ENCODE results near the gene RBM4. TPM values are rescaled to one million over a fixed set of nuclear protein-coding genes. Genes with fewer than 3 reads are reported as not detected.

The RBM4 gene
- total and polyA plus RNA-seq, 9 of the 15 experiments (the other 6 are each of a cell fraction or from before 2014, with no cell fraction given) = 81.6 to 233 (median 122) TPM

DNA sequence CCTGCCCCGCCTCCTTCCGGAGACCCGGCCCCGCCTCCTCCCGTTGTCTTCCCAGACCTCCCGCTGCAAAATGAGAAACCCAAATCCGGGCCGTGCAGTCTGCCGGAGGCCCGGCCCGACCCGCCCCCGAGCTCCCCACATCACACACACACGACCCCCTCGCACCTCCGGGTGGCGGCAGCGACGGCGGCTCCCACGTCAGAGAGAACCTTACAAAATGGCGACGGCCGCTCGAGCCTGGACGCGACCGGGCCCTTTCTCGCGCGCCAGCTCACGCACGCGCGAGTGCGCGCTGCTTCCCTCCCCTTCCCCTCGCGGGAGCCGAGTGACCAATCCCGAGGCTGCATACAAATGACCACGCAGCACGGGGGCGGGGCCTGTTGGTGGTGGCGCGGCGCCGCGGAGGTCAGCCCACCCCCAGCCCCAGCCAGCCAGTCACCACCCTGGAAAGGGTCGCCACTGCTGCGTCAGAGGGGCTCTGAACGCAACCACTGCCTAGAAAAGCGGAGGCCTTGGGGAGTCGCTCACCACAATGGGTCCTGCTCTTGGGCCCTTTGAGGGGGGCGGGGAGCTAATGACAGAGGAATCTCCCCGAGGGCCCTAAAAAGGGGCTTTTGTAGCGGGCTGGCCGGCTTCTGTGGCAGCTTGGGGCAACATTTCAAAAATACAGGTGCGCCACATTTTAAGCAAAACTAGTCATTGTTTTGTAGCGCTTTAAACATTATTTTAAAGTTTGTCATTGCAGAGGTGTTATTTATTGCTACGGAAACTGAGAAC, 39.3 kb downstream of the RBM4 start, which contains the start of gene RBM4B (continued):
- TF ChIP-seq, protein P1, sequence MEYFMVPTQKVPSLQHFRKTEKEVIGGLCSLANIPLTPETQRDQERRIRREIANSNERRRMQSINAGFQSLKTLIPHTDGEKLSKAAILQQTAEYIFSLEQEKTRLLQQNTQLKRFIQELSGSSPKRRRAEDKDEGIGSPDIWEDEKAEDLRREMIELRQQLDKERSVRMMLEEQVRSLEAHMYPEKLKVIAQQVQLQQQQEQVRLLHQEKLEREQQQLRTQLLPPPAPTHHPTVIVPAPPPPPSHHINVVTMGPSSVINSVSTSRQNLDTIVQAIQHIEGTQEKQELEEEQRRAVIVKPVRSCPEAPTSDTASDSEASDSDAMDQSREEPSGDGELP (CRISPR knock-in tag; IDR thresholded peaks at IDR 0.05; ENCODE audit: borderline replicate concordance) = 0 out of 2 replicates have a peak, but pooled peaks have one; percentile 59
- TF ChIP-seq, protein P2, sequence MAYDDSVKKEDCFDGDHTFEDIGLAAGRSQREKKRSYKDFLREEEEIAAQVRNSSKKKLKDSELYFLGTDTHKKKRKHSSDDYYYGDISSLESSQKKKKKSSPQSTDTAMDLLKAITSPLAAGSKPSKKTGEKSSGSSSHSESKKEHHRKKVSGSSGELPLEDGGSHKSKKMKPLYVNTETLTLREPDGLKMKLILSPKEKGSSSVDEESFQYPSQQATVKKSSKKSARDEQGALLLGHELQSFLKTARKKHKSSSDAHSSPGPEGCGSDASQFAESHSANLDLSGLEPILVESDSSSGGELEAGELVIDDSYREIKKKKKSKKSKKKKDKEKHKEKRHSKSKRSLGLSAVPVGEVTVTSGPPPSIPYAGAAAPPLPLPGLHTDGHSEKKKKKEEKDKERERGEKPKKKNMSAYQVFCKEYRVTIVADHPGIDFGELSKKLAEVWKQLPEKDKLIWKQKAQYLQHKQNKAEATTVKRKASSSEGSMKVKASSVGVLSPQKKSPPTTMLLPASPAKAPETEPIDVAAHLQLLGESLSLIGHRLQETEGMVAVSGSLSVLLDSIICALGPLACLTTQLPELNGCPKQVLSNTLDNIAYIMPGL (CRISPR knock-in tag; IDR thresholded peaks at IDR 0.05) = peak; percentile 13; the same call in 1 of the 2 replicates
- TF ChIP-seq PHF20 (IDR thresholded peaks at IDR 0.05; ENCODE audit: partially characterized antibody) = peak; percentile 75
- no peak for TF ChIP-seq IFI16 (CRISPR knock-in tag; IDR thresholded peaks at IDR 0.05)
- TF ChIP-seq, protein P3, sequence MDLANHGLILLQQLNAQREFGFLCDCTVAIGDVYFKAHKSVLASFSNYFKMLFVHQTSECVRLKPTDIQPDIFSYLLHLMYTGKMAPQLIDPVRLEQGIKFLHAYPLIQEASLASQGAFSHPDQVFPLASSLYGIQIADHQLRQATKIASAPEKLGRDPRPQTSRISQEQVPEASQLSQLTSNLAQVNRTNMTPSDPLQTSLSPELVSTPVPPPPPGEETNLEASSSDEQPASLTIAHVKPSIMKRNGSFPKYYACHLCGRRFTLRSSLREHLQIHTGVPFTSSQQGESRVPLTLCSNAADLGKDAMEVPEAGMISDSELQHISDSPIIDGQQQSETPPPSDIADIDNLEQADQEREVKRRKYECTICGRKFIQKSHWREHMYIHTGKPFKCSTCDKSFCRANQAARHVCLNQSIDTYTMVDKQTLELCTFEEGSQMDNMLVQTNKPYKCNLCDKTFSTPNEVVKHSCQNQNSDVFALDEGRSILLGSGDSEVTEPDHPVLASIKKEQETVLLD (IDR thresholded peaks at IDR 0.05) = peak; percentile 86
- no peak for TF ChIP-seq ZNF184 (CRISPR knock-in tag; IDR thresholded peaks at IDR 0.05)
- TF ChIP-seq MYC (IDR thresholded peaks at IDR 0.05; ENCODE audit: low read depth, low read length) = peak; percentile 93
- TF ChIP-seq MYC (CRISPR knock-in tag; IDR thresholded peaks at IDR 0.05; ENCODE audit: borderline replicate concordance, low read depth) = no peak
- TF ChIP-seq, protein P4, sequence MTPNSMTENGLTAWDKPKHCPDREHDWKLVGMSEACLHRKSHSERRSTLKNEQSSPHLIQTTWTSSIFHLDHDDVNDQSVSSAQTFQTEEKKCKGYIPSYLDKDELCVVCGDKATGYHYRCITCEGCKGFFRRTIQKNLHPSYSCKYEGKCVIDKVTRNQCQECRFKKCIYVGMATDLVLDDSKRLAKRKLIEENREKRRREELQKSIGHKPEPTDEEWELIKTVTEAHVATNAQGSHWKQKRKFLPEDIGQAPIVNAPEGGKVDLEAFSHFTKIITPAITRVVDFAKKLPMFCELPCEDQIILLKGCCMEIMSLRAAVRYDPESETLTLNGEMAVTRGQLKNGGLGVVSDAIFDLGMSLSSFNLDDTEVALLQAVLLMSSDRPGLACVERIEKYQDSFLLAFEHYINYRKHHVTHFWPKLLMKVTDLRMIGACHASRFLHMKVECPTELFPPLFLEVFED (CRISPR knock-in tag; conservative IDR thresholded peaks at IDR 0.05) = 0 out of 2 replicates have a peak, but pooled peaks have one; percentile 33
- peak; percentile 80 for TF ChIP-seq RB1 (IDR thresholded peaks at IDR 0.05; ENCODE audit: low read depth)
- TF ChIP-seq, protein P5, sequence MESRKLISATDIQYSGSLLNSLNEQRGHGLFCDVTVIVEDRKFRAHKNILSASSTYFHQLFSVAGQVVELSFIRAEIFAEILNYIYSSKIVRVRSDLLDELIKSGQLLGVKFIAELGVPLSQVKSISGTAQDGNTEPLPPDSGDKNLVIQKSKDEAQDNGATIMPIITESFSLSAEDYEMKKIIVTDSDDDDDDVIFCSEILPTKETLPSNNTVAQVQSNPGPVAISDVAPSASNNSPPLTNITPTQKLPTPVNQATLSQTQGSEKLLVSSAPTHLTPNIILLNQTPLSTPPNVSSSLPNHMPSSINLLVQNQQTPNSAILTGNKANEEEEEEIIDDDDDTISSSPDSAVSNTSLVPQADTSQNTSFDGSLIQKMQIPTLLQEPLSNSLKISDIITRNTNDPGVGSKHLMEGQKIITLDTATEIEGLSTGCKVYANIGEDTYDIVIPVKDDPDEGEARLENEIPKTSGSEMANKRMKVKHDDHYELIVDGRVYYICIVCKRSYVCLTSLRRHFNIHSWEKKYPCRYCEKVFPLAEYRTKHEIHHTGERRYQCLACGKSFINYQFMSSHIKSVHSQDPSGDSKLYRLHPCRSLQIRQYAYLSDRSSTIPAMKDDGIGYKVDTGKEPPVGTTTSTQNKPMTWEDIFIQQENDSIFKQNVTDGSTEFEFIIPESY (CRISPR knock-in tag; IDR thresholded peaks at IDR 0.05) = peak; percentile 5; the same call in 1 of the 2 replicates
- no peak for TF ChIP-seq ZNF224 (CRISPR knock-in tag; IDR thresholded peaks at IDR 0.05)
- TF ChIP-seq TARDBP (IDR thresholded peaks at IDR 0.05) = peak; percentile 49; the same call in 1 of the 2 replicates
- TF ChIP-seq NFRKB (IDR thresholded peaks at IDR 0.05; ENCODE audit: low read depth) = peak; percentile 88
- no peak for TF ChIP-seq SLC30A9 (CRISPR knock-in tag; IDR thresholded peaks at IDR 0.05)
- 0 out of 2 replicates have a peak, but pooled peaks have one; percentile 5 for TF ChIP-seq SIN3B (IDR thresholded peaks at IDR 0.05; ENCODE audit: low read depth)
- TF ChIP-seq, protein P6, sequence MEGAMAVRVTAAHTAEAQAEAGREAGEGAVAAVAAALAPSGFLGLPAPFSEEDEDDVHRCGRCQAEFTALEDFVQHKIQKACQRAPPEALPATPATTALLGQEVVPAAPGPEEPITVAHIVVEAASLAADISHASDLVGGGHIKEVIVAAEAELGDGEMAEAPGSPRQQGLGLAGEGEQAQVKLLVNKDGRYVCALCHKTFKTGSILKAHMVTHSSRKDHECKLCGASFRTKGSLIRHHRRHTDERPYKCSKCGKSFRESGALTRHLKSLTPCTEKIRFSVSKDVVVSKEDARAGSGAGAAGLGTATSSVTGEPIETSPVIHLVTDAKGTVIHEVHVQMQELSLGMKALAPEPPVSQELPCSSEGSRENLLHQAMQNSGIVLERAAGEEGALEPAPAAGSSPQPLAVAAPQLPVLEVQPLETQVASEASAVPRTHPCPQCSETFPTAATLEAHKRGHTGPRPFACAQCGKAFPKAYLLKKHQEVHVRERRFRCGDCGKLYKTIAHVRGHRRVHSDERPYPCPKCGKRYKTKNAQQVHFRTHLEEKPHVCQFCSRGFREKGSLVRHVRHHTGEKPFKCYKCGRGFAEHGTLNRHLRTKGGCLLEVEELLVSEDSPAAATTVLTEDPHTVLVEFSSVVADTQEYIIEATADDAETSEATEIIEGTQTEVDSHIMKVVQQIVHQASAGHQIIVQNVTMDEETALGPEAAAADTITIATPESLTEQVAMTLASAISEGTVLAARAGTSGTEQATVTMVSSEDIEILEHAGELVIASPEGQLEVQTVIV (CRISPR knock-in tag; IDR thresholded peaks at IDR 0.05; ENCODE audit: borderline replicate concordance) = no peak
